Right atrium auricular region (tissue), 2 donors: ENCODE measurements around the gene EGFLAM. TPM values are rescaled to one million over a fixed set of nuclear protein-coding genes. Genes with fewer than 3 reads are reported as not detected.
A peak's percentile ranks its signal among the peaks of the same experiment; 100 is the strongest.

ENCODE experiments used
- DNase-seq: peaks from one replicate; pipeline ENCODE4 v3.0.0-alpha.2; 2019; ENCODE audit warnings: low spot score
- H3K27ac ChIP-seq, 2 donors: fragments of 200-600 bp; sonication (generic); 1 replicate in 1 of 2; 2 replicates in 1 of 2; pipeline ENCODE4 v1.5.1; 2016 to 2019
- H3K27me3 ChIP-seq, 2 donors: fragments of 200-600 bp; sonication (generic); one replicate each; pipeline versions ENCODE4 v1.5.1 to v1.6.0; 2017 to 2019
- H3K36me3 ChIP-seq: fragments of 200-600 bp; sonication (generic); one replicate; pipeline ENCODE4 v1.5.1; 2016
- H3K4me1 ChIP-seq, 2 donors: fragments of 200-600 bp; sonication (generic); one replicate each; pipeline versions ENCODE4 v1.5.1 to v1.6.0; 2017 to 2019
- H3K4me3 ChIP-seq, 2 donors: fragments of 200-600 bp; sonication (generic); 1 replicate in 1 of 2; 2 replicates in 1 of 2; pipeline ENCODE4 v1.5.1; 2017 to 2019; ENCODE audit warnings: mild to moderate bottlenecking in 1 of 2, moderate library complexity in 1 of 2
- H3K9me3 ChIP-seq, 2 donors: fragments of 200-600 bp; sonication (generic); one replicate each; pipeline ENCODE4 v1.5.1; 2019
- total RNA-seq, 2 donors: library from RNA; depleted of rRNA; stranded (reverse); fragments of >200 nt; gene quantifications; one replicate each; pipeline ENCODE4 v1.1.0, GENCODE V29; 2016
- TF ChIP-seq, protein P1 (sequence below), 2 donors: fragments of 200-600 bp; sonication (generic); IDR thresholded peaks; one replicate each; pipeline ENCODE4 v1.5.1; 2019; ENCODE audit warnings: antibody characterized with exemption in 2 of 2

Gene EGFLAM
- total RNA-seq, 2 donors from 2014 or later, result 2.2 to 8.8 TPM

DNA sequence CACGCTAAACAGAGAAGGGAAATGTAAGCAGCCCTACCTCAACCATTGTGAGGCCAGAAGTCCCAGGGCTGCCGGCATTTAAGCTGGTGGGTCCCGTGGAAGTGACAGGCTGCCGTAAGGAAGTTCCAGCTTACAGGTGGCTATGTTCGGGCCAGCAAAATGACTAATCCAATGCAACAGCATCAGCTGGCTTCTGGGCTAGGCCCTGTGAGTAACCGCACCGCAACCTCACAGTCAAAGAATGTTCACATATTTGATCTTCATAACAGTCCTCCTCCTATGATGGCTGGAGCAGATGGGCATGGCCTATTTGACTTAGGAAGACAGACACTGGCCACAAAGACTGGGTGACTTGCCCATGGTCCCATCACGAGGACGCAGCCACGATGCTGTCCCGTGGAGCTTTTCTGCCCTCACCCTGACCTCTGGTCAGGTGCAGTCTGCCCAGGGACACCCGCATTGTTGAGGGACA is 209.9 kb downstream of the EGFLAM start:
- no peak for DNase-seq
- H3K9me3 ChIP-seq, result no peaks in the 10 kb centered on the region
- peaks cover 0 to 85% of the 10 kb centered on the region in 2 donors for H3K4me1 ChIP-seq
- TF ChIP-seq, protein P1, sequence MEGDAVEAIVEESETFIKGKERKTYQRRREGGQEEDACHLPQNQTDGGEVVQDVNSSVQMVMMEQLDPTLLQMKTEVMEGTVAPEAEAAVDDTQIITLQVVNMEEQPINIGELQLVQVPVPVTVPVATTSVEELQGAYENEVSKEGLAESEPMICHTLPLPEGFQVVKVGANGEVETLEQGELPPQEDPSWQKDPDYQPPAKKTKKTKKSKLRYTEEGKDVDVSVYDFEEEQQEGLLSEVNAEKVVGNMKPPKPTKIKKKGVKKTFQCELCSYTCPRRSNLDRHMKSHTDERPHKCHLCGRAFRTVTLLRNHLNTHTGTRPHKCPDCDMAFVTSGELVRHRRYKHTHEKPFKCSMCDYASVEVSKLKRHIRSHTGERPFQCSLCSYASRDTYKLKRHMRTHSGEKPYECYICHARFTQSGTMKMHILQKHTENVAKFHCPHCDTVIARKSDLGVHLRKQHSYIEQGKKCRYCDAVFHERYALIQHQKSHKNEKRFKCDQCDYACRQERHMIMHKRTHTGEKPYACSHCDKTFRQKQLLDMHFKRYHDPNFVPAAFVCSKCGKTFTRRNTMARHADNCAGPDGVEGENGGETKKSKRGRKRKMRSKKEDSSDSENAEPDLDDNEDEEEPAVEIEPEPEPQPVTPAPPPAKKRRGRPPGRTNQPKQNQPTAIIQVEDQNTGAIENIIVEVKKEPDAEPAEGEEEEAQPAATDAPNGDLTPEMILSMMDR (IDR thresholded peaks at IDR 0.05), result no peak
- no peak overlapping the region for H3K4me3 ChIP-seq
- no peaks in the 10 kb centered on the region for H3K36me3 ChIP-seq
- no peaks in the 10 kb centered on the region for H3K27me3 ChIP-seq
- peak overlapping the region; percentile 74 to 77 for H3K27ac ChIP-seq

DNA sequence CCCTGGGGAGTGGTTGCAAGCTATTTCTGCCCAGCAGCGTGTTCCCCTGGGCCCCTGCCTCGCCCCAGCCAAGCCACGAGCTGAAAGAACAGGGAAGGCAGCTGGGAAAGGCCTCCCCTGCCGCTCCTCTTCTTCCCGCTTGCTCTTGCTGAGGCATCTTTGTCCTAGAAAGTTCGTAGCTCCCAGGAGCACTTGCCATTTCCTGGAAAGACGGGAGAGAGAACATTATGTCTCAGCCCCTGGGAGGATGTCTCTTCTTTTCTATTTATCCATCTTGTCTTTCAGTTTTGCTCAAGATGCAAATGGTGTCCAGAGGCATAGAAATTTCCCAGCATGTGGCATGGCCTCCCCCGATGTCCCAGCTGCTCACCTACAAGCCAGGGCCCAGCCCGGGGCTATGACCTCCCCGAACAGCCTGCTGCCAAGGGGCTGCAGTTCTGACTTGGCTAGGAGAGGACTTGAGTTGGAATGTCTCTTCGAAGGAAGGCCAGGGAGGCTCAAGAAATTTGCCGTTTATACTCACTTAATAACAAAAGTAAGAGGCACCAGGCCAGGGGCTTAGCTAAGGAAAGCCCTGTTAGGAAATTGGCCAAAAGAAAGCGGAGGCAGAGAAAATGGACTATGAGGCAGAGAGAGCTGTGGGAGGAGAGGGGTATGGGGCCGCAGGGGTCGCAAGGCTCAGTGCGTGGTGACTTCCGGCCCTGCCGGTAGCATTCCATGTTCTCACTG is 210.8 kb downstream of the EGFLAM start:
- Histone ChIP-seq H3K9me3 (no peaks in the 10 kb centered on the region), H3K4me1 (peaks cover 0 to 80% of the 10 kb centered on the region in 2 donors), H3K36me3 (no peaks in the 10 kb centered on the region), H3K4me3 (no peak overlapping the region), H3K27me3 (no peaks in the 10 kb centered on the region), H3K27ac (peak overlapping the region; percentile 74 to 77)
- TF ChIP-seq, protein P1 (IDR thresholded peaks at IDR 0.05), result no peak
- no peak for DNase-seq

DNA sequence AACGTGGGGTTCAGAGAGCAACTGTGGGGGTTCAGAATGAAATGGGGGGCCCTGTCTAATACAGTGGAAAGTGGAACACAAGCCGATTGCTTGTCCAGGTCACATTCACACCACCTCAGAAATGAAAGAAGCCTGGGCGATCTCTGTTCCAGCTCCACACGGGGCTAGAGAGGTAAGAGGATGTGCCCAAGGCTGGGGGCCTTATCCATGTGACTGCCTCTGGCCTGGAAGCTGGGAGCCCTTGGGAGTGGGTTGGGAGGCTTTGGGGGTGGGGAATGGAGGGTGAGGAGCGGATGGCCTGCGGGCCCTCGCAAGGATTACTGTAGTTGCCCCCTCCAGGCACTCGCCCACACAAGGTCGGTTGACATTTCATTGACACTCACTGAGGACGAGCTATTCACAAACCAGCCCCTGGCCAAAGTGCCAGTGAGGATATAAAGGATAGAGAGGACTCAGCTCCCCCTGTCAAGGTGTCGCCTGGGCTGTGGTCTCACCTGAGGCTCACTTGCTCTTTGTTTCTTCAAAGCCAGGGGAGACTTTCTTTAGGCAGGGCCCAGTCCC is 211.4 kb downstream of the EGFLAM start:
- no peaks in the 10 kb centered on the region for H3K36me3 ChIP-seq
- H3K27me3 ChIP-seq, result no peaks in the 10 kb centered on the region

DNA sequence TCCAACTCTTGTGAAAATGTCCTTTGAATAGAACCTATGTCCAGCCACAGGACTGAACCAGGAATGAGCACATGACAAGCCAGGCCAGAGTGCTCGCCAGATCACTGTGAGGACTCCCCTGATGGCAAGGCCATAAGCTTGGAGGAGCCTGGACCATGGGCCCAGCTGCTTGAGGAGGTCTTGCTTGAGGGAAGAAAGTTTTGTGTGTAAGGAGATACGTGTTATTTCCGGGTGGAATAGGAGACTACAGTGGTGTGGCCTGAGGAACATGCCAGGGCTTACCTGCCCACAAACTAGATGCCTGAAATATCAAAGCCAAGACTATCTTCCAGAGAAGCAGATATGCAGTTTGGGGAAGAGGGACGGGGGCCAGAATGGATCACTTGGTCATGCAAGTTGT is 213.3 kb downstream of the EGFLAM start:
- TF ChIP-seq, protein P1 (IDR thresholded peaks at IDR 0.05), result no peak
- no peak for DNase-seq
- Histone ChIP-seq H3K4me1 (peaks cover 0 to 55% of the 10 kb centered on the region in 2 donors), H3K27ac (no peak overlapping the region), H3K9me3 (no peaks in the 10 kb centered on the region), H3K27me3 (no peaks in the 10 kb centered on the region), H3K4me3 (no peak overlapping the region), H3K36me3 (no peaks in the 10 kb centered on the region)

More for the DNA sequence above, 211.4 kb downstream of the EGFLAM start:
- peak overlapping the region; percentile 74 to 77 for H3K27ac ChIP-seq
- TF ChIP-seq, protein P1 (IDR thresholded peaks at IDR 0.05), result no peak
- H3K4me3 ChIP-seq, result no peak overlapping the region
- H3K4me1 ChIP-seq, result peaks cover 0 to 74% of the 10 kb centered on the region in 2 donors
- no peak for DNase-seq
- H3K9me3 ChIP-seq, result no peaks in the 10 kb centered on the region

DNA sequence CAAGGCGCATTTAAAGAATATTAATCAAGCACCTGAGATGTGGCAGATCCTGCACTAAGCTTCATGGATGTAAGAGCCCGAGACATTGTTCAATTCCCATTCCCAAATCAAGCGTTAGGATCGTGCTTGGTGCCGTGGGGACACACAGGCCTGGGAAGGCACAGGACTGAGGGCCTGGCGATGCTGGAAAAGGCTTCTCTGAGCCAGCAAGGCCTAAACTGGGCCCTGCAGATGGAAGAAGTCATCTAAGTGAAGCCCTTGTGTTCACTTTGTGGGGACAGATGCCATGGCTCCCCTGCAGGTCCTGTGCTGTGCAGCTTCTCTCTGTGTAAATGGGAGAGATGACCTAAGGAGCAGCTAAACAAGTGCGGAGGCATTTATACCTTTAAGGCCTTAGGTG is 214.2 kb downstream of the EGFLAM start:
- no peak for DNase-seq
- H3K4me1 ChIP-seq, result peaks cover 0 to 46% of the 10 kb centered on the region in 2 donors

More for the DNA sequence above, 214.2 kb downstream of the EGFLAM start:
- Histone ChIP-seq H3K4me3 (no peak overlapping the region), H3K9me3 (no peaks in the 10 kb centered on the region), H3K36me3 (no peaks in the 10 kb centered on the region), H3K27ac (peak overlapping the region in 1 of 2 donors; percentile 29), H3K27me3 (no peaks in the 10 kb centered on the region)
- TF ChIP-seq, protein P1 (IDR thresholded peaks at IDR 0.05), result no peak
